SK-N-SH (cell line): ENCODE results near the gene CYBA.

Experiments
- JUND ChIP-seq: IDR thresholded peaks from 2 replicates; pipeline ENCODE4 v1.4.0; 2012
- POLR2AphosphoS5 ChIP-seq: IDR thresholded peaks from 2 replicates; pipeline ENCODE4 v1.6.1; 2012; ENCODE audit warnings: low read depth, low read length
- RAD21 ChIP-seq: IDR thresholded peaks from 2 replicates; pipeline ENCODE4 v1.6.1; 2012; ENCODE audit warnings: mild to moderate bottlenecking, low read length
- RCOR1 ChIP-seq: fragments of 150-350 bp; IDR thresholded peaks from 2 replicates; pipeline ENCODE4 v1.6.1; 2017; ENCODE audit warnings: antibody characterized with exemption, low read length
- RXRA ChIP-seq: IDR thresholded peaks from 2 replicates; pipeline ENCODE4 v1.4.0; 2012; ENCODE audit warnings: low read depth, mild to moderate bottlenecking, borderline replicate concordance
- TAF1 ChIP-seq: IDR thresholded peaks from 2 replicates; pipeline ENCODE4 v1.6.1; 2012; ENCODE audit warnings: low read depth, mild to moderate bottlenecking, low read length, moderate library complexity, borderline replicate concordance
- TF ChIP-seq, protein P1 (sequence below): fragments of 200-600 bp; sonication (generic); IDR thresholded peaks from 2 replicates; pipeline ENCODE4 v1.6.1; 2017; ENCODE audit warnings: antibody characterized with exemption, mild to moderate bottlenecking, moderate library complexity
- TF ChIP-seq, protein P2 (sequence below): IDR thresholded peaks from 2 replicates; pipeline ENCODE4 v1.4.0; 2012; ENCODE audit warnings: low read depth

DNA sequence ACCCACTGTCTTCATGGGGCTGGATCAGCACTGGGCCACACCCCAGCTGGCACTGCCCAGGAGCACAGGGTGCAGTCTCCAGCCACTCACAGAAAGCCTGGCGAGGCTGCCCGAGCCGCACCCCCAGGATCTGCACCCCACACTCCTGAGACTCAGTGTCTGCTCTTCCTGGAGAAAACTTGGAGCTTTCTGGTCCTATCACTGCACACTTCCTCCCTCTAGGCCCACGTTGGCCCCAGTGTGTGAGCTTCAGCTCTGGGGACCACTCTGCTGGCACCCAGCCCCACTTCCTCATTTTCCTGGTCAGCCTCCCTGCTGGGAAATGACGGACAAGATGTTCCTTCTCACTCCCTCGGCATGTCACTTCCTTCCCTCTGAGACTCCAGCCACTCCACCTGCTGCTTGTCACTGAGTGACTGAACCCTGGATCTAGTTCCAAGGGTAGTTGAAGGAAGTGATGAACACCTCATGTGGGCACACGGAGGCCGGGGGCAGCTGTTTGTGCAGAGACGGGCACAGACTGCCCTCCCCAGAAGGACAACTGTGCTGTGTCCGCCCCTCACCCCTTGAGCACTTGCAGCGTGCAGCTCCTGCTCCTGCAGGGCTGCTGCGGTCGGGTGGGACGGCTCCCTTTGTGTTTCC lies 51.6 kb downstream of the CYBA start:
- TF ChIP-seq, protein P1, sequence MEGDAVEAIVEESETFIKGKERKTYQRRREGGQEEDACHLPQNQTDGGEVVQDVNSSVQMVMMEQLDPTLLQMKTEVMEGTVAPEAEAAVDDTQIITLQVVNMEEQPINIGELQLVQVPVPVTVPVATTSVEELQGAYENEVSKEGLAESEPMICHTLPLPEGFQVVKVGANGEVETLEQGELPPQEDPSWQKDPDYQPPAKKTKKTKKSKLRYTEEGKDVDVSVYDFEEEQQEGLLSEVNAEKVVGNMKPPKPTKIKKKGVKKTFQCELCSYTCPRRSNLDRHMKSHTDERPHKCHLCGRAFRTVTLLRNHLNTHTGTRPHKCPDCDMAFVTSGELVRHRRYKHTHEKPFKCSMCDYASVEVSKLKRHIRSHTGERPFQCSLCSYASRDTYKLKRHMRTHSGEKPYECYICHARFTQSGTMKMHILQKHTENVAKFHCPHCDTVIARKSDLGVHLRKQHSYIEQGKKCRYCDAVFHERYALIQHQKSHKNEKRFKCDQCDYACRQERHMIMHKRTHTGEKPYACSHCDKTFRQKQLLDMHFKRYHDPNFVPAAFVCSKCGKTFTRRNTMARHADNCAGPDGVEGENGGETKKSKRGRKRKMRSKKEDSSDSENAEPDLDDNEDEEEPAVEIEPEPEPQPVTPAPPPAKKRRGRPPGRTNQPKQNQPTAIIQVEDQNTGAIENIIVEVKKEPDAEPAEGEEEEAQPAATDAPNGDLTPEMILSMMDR: no peak
- TF ChIP-seq RCOR1 (no peak), JUND (no peak), RXRA (no peak), RAD21 (no peak), TAF1 (no peak), POLR2AphosphoS5 (no peak)
- TF ChIP-seq, protein P2, sequence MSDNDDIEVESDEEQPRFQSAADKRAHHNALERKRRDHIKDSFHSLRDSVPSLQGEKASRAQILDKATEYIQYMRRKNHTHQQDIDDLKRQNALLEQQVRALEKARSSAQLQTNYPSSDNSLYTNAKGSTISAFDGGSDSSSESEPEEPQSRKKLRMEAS: no peak
